Renal cortex interstitium (tissue), 11 donors: ENCODE measurements around the gene AVPR1A. TPM values are rescaled to one million over a fixed set of nuclear protein-coding genes. Genes with fewer than 3 reads are reported as not detected.

Experiments
- DNase-seq, 11 donors: peaks; one replicate each; pipeline ENCODE4 v3.0.0-alpha.2; 2013; ENCODE audit warnings: low read depth in 9 of 11, low spot score in 4 of 11; ENCODE audit errors: extremely low read depth in 1 of 11
- polyA plus RNA-seq, 3 donors: library from polyadenylated mRNA; unstranded; fragments of 120-200 nt; gene quantifications; one replicate each; pipeline ENCODE4 v1.2.1, GENCODE V29; 2013; ENCODE audit not compliant: insufficient read length in 3 of 3

Gene AVPR1A
- polyA plus RNA-seq, 3 donors: 5.6 to 9.3 (median 6.6) TPM

DNA sequence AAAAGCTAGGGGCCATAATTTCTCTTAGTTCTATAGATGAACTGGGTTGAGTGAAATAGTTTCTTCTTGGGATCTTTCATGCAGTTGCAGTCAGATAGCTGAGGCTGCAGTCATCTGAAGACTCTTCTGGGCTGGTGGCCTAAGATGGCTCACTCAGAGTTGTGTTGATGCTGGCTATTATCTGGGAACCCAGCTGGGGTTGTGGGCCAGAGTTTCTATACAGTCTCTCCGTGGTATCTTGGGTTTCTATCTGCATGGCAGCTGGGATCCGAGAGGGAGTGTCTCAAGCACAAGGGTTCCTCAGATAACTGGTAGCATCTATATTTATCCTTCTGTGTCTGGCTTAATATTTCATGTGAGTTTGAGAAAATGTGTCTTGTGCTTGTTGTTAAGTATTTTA is 21.1 kb downstream of the AVPR1A start:
- no peak for DNase-seq

DNA sequence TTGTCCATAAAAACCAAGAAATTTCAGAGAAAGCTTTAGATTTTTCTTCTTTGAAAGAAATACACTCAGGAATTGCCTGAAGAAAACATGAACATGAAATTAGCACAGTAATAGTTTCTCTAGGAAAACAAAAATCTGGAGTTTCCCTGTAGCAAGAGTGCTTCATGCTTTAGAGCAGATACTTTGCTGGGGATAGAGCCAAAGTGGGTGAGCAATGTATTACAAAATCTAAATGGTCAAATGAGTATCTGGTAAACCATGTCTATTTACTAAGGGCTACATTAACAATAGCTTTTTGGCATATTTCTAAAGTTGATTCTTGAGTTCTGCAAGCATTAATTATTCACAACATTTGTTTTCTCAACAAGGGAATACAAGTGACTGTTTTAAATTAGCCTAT is 26.2 kb downstream of the AVPR1A start:
- no peak for DNase-seq

DNA sequence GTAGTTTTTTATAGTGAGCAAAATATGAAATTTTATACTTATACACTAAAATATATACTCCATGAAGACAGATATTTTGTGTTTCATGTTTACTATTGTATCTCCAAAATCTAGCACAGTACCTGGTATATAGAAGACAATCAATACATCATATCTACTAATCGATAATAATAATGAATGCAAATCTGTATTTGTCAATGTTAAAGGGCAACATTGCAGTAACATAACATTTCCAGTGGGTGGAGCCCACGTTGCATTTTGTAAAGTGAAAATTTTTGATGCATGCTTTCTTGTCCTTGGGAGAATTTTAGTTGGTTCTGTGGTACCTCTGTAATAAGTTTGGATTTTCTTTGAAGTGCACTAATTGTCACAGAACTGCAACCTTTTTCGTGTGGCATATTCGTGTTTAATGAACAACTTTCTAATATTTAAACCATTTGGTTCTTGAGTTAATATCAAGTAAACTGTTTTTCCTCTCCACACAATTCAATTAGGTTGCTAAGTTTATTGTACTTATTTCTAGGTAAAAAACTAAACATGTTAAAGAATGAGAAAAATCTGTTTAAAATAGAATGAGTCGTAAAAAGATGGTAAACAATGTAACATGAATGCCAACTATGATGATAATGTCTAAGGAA is 47.4 kb downstream of the AVPR1A start:
- DNase-seq: no peak

DNA sequence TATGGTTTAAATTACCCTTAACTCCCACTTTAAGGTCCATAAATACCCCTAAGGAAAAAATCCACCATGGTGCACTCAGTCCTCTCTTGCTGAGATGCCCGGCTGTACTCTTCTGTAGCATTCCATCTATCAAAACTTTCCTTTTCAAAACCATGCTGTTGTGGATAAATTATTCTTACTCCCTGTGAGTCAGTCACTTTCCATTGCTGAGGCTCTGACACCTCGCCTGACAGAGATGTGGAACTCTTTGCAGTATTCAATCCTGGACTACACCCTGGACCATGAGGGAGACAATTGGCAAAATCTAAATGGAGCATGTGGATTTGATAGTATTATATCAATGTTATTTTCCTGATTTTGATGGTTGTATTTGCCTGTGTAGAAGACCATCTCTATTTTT is 49.1 kb downstream of the AVPR1A start:
- no peak for DNase-seq

DNA sequence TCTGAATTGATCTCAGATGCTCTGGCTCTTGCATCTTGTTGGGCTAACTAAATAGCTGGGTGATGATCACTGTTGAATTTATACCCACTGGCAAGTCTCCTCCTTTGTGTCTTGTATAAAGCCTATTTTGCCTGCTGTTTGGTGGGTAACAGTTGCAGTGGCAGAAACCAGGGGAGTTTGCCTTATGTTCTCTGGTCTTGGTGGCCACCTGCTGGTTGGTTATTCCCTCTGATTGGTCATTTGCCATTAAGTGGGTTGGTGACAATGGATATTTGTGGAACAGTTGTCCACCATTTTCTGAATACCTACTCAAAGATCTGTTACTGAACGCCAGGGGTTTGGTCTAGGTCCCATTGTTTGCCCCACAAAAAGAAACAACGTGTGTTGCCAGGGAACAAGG is 52.1 kb downstream of the AVPR1A start:
- no peak for DNase-seq

DNA sequence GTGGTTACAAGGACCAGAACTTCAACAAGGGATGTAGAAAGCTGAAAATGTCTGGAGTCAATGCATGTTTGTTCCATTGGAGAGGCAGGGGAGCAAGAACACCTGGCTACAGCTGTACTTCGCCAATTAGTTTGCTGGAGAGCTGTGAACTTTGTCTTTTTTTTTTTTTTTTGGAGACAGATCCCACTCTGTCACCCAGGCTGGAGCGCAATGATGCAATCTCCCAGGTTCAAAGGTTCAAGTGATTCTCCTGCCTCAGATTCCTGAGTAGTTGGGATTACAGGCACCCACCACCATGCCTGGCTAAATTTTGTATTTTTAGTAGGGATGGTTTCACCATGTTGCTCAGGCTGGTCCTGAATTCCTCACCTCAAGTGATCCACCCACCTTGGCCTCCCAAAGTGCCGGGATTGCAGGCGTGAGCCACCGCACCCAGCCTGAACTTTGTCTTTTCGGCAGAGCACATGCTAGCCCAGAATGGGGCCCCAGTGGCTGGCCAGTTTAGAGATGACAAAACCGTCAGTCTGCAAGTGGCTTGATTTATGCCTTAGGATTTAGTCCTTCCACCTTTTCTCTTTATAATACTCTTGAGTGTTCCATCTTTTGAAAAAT is 55.5 kb downstream of the AVPR1A start:
- DNase-seq: no peak

DNA sequence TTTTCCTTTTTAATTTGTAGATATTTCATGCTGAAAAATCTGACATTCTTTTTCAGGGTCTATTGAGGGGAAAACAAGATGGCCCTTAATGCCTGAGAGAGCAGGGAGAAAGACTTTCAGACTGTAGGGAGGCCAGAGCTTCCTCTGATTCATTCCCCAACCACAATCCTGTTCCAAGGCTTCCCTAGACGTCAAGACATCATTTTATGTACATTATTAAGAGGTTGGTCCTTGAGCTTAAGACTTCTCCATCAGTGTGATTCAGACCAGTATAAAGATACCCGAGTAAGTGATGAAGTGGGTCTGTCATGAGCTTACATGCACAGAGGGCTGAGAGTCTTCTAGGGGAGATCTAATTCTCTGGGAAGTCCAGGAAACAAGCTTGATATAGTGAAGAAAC is 57.3 kb downstream of the AVPR1A start:
- no peak for DNase-seq

DNA sequence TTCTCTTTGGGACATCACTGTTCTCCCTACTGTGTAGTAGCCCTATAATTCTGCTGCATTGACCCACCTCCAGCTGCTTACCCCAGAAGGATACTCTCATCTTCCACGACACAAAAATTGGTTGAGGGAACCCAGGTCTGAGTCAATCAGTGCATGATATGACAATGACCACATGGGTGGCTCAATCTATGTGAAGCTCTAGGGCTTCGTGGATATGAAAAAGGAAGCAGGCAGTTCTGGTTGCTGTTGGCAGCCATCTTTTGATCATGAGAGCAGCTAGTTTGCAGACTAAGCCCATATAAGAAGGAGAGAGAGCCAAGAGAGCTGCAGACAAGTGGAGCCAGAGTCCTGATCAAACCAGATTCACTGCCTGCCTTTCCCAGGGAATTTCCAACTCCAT is 57.9 kb downstream of the AVPR1A start:
- DNase-seq: no peak

Other genes starting within 250 kb of the AVPR1A start
- 10 to 100 TPM; 26.9 to 30.2 (median 27.1) TPM for gene PPM1H, start 216.1 kb downstream of the AVPR1A start, polyA plus RNA-seq